ENCODE measurements around the gene OR2AK2. TPM values are rescaled to one million over a fixed set of nuclear protein-coding genes. Genes with fewer than 3 reads are reported as not detected.

OR2AK2 gene
- total RNA-seq, 1 donor from 2014 or later = not detected

GRCh38 chr1:248015803-248016202 lies 50.8 kb downstream of the OR2AK2 start:
- H3K9me3 ChIP-seq (ENCODE audit: control insufficient read depth in 3 of 3, low read length in 3 of 3) = peaks cover 0 to 3% (median 0%) of the 10 kb centered on the region in 3 donors
- H3K4me3 ChIP-seq (ENCODE audit: low read length in 3 of 3) = no peak overlapping the region
- H3K36me3 ChIP-seq (ENCODE audit: control insufficient read depth in 3 of 3, insufficient read depth in 3 of 3, low read length in 3 of 3) = no peaks in the 10 kb centered on the region
- H3K27ac ChIP-seq (ENCODE audit: low read depth, low read length) = no peak overlapping the region
- H3K27me3 ChIP-seq (ENCODE audit: control insufficient read depth in 3 of 3, insufficient read depth in 3 of 3, low read length in 3 of 3) = no peaks in the 10 kb centered on the region
- no peak overlapping the region for H3K9ac ChIP-seq (ENCODE audit: low read depth in 1 of 3, low read length in 3 of 3)
- H3K4me1 ChIP-seq (ENCODE audit: control insufficient read depth in 3 of 3, insufficient read depth in 3 of 3, low read length in 3 of 3) = no peaks in the 10 kb centered on the region

Small RNA genes lying within 50 kb of the gene (small RNA-seq; reads per million reads assigned to genes)
- not detected for gene RF00019

Other genes starting within 250 kb of the OR2AK2 start
- gene OR6F1, start 248.6 kb upstream of the OR2AK2 start, total RNA-seq = not detected
- gene OR14K1, start 226.6 kb upstream of the OR2AK2 start, total RNA-seq = 0.52 TPM
- not detected for gene OR14A2, start 217.1 kb upstream of the OR2AK2 start, total RNA-seq
- not detected for gene OR1C1, start 204.7 kb upstream of the OR2AK2 start, total RNA-seq
- gene OR14A16, start 141.1 kb upstream of the OR2AK2 start, total RNA-seq = not detected
- not detected for gene OR11L1, start 123.3 kb upstream of the OR2AK2 start, total RNA-seq
- 5.2 TPM for gene TRIM58, start 108.0 kb upstream of the OR2AK2 start, total RNA-seq
- gene OR2W3, start 69.6 kb upstream of the OR2AK2 start, total RNA-seq = 2.1 TPM
- not detected for gene OR2T8, start 45.0 kb upstream of the OR2AK2 start, total RNA-seq
- gene OR2AJ1, start 40.3 kb upstream of the OR2AK2 start, total RNA-seq = not detected
- gene OR2L8, start 16.4 kb upstream of the OR2AK2 start, total RNA-seq = not detected
- not detected for gene OR2L5, start 48.4 kb downstream of the OR2AK2 start, total RNA-seq
- not detected for gene OR2L2, start 64.8 kb downstream of the OR2AK2 start, total RNA-seq
- not detected for gene OR2L3, start 81.6 kb downstream of the OR2AK2 start, total RNA-seq
- gene OR2L13, start 130.0 kb downstream of the OR2AK2 start, total RNA-seq = not detected
- not detected for gene OR2M5, start 179.9 kb downstream of the OR2AK2 start, total RNA-seq
- gene OR2M2, start 209.6 kb downstream of the OR2AK2 start, total RNA-seq = not detected
- not detected for gene OR2M3, start 232.0 kb downstream of the OR2AK2 start, total RNA-seq